ENCODE measurements around the gene POU3F2.

POU3F2 gene

DNA sequence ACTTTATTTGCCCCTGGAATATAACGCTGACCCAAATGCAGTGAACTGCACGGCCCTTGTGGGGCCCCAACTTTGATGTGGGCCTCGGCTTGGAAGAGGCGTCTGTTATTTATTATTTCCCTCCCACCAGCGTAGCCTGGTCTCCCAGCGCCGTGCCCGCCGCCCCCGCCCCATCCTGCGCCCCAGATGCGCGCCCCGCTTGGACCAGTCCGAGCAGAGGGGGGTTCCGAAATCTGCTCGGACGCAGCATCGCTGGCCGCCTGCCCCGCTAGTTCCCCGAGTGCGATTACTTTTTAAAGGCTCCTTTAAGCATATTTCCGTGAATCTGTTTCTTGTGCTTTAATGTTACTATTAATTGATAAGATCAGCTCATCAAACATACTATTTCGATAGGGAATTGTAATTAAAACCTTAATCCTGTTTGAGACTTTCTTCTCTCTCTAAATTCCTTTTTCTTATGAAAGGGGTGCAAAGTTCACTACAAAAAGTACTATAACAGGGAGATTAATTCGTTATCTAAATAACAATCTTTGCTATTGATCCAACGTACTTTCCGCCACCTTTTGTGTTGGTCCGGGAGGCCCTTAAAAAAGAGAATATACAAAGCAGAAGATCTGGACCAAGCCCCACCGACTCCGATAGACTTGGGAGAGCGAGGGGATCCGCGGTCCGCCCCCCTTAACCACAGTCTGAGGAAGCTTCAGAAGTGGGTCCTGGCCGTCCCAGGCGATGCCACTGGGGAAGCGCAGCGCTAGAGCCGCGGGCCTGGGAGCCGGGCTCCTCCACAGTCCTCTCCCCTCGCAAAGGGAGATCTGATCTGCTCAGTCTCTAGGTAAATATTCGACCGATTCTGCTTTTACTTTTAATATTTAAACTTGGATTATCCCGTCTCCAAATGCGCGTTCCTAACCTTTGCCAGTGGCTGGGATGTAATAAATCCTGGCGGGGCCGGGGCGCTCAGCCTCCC lies 10.2 kb downstream of the POU3F2 start:
- no peak for DNase-seq

DNA sequence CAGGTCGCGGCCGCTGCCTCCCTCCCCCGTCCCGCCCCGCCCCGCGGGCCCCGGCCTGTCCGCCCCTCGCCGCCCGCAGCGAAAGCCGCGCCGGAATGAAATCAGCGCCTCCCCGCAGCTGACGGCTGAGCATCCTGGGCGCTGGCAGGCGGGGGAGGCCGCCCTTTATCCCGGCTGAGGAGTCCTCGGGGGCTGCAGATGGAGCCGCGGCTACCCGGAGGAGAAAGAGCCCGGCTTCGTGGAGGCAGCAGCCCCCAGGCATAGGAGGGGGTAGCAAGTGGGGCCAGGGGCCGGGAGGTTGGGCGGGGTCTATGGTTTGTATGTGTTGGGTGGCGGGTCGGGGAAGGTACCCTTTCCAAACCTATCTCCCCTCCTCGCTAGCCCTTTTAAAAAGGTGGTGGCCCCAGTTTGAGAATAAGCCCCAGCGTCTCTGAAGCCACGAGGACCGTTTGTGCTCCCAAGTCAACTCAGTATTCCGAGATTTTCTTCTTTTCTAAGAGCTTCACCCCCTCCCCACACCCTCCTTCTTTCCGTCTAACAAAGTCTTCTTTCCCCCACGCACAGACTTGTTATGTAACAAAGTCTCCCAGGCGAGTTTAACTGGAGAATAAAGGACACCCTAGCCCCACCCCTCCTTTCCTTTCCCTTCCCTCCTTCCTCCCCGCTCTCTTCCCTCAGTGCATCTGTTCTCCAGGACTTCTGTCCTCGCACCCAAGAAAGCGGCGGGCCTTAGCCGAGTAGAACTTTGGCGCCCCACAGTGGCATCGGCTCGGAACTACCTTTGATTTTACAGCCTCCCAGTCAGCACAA lies 11.0 kb downstream of the POU3F2 start:
- peak; percentile 56 for DNase-seq

DNA sequence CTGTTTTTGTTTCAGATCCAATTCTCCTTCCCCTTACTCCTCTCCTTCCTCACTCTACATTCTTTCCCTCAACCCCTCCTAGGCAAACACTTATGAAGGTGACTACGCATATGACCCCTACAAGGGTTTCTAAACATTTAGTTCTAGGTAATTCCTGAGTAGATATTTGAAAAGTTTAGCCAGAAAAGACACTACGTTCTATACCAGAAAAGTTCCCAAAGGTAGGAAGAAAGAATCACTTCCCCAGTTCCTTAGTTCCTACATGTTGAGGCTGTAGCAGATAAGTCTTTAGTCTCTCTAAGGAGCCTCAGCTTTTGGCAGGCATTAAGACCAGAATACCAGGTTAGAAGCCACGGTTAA lies 11.6 kb downstream of the POU3F2 start:
- DNase-seq: no peak

DNA sequence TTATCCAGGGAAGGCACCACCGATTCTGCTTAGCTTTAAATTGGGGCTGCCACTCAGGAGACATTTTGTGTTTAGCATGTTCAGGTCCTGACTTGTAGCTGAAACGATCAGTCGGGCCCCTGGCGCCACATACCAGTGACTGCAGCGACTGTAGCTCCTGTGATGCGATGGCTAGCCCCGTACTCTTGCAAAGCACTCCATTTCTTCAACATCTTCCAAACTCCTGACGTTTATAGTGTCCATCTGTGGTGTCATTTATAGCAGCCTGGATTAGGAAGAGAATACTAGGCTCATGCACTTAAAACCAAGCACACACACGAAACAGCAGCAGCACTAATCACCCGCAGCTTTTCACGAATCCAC lies 13.0 kb downstream of the POU3F2 start:
- DNase-seq: no peak

DNA sequence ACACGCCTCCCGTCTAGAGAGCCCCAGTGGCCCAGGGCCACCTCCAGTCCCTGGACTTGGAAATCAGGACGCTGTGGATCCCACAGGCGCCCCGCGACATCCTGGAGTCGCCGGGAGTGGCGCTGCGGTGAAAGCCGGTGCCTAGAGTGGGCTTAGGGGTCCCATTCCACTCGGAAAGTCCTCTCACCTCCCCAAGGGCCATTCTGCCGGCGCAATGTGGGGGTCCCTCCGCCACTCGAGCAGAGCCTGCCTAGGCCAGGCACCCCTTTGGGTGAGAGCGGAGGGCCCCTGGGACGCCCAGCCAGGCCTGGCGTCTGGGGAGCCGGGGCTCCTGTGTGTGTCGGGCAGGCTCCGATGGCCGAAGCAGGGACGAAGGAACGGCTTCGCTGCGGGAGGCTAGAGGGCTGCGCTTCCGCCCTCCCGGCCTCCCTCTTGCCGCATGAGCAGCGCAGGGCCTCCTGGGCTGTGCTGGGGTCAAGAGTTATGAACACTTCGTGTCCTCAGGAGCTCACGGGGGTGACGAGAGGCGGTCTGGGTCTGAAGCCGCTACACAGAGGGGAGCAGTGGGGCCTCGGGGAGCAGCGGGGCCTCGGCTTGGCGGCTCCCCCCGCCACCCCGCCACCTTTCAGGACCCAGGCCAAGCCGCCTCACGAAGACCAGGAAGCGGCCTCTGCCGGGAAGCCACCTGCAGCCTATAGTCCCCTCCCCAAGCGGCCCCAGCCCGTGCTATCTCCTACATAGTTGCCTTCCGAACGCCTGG lies 13.6 kb downstream of the POU3F2 start:
- no peak for DNase-seq

DNA sequence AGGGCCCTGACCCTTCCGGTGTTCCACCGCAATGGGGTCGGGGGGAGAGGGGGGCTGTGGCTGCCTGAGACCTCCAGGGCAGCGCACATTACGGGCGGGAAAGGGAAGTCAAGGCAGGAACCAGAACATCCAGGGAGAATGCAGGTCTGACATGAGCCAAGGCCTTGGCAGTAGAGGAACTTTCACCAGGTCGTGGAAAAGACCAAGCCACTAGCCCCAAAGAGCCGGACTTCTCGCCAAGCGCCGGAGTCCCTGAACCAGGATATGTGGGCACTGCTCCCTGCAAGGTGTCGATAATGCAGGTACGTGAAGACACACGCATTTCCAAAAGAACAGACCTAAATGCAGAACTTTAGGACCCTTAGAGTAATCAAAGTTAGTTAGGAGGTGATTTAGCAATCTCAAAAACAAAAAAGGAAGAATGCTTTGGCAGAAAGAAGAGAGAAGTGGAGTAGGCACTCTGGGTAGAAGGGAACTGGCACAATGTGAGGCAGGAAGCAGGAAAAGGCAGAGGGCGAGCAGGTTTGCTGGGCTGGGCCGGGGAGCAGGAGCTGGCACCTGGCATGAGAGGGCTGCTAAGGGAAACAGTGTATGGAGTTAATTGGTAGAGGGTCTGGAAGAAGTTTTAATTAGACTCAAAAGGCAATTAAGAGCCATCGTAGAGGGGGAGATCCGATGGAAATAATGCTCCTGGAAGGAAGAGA lies 14.3 kb downstream of the POU3F2 start:
- DNase-seq: no peak

DNA sequence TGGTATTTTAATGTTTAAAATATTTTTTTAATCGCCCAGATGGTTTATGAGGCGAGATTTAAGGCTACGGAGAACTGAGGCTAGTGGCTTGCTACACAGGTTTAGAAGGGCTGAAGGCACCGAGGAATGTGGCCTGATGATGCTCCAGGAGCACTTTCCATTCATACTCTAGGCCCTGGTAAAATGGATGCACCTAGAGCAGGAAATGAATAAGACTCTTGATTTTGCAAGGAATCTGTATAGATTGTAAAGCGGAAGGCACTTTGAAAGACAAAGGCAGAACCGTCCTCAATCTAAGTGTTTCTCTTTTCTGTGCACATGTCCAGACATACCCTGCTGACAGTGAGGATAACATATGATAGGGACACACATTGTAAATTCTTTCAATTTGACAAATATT lies 30.1 kb downstream of the POU3F2 start:
- no peak for DNase-seq

DNA sequence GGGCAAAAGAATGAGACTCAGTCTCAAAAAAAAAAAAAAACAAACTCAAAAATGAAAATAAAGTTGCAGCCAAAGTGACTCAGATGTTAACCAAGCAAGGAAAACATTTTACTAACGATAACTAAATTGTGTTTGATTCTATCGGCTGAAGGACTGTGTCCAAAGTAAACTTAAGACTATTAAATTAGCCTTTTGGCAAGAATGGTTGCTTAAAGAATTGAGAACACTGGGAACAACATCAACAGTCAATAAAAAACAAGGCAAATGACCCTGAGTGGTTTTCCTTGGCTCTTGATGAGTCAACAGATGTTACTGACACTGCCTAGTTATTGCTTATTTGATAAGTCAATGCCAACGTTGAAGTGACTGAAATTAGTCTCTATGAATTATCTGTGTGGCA lies 36.7 kb downstream of the POU3F2 start:
- DNase-seq: no peak

DNA sequence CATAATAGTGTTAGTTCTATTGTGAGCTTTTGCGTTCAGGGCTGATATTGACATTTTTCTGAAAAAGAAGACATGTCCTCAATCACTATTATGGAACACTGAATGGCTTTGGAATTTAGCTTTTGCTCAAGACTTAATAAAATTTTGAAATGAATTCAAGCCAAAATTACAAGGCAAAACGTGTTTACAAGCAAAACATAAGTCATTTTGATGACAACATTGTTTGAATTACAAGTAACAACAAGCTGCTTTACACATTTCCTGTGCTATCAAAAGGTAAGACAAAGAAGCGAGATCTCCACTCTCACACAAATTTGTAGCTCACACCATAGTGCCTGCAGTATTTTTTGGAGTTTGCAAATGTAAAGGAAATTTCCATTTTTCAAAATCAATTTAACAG lies 37.4 kb downstream of the POU3F2 start:
- DNase-seq: no peak

DNA sequence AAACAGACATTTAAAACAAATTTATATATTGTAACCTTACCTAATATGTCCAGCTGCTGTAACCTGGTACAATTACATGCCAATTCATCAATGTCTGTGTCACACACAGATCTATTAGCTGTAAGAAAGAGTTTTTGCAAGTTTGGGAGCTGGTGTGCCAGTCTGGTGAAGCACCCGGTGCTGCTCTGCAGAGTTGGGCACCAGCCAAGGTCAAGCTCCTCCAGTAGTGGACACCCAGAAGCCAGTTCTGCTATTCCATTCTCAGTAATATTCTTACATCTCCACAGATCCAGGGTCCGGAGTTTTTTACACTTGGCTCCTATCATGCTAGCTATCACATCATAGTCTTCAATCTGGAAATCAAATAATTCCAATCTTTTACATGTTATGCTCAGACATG lies 41.0 kb downstream of the POU3F2 start:
- no peak for DNase-seq

DNA sequence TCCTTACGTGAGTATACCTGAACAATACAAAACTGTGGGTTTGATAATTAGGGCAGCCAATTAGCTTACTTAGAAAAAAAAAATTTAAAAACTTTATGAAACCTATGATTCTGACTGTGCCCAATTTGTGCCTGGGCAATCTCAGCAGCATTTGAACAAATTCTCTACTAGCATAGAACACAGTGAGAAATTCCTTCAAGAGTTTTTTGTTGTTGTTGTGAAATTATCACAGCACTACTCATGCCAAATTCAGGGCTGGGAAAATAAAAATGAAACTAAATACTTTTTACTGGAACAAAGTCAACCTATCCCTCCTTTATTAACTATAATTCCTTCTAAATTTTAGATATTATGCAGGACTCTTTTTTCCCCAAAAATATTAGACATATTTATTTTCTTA lies 42.9 kb downstream of the POU3F2 start:
- DNase-seq: no peak

DNA sequence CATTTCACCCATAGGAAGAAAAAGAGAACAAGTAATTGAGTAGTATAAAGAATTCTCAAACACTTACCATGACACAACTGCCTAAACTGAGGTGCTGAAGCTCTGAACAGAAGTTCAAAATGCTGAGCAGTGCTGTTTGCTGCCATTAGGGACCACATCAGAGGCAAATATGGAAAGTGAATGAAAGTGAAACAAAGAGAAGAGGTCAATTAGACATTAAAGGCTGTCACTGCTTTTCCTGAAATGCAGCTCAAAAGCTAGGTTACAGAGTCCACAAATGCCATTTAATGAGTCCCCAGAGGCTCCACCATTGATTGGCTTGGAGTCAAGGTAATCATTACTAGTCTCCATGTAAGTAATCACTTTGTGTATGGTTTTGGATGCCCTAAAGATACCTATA lies 46.1 kb downstream of the POU3F2 start:
- DNase-seq: no peak

DNA sequence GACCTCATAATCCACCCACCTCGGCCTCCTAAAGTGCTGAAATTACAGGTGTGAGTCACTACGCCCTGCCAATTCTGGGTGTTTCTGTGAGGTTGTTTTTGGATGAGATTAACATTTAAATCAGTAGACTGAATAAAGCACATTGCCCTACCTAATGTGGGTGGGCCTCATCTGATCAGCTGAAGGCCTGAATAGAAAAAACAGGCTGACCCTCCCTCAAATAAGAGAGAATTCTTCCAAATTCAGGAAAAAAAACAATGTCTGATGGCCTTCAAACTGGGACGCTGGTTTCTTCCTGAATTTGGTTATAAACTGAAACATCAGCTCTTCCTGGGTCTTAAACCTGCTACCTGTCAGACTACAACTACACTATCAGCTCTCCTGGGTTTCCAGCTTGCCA lies 51.0 kb downstream of the POU3F2 start:
- no peak for DNase-seq

DNA sequence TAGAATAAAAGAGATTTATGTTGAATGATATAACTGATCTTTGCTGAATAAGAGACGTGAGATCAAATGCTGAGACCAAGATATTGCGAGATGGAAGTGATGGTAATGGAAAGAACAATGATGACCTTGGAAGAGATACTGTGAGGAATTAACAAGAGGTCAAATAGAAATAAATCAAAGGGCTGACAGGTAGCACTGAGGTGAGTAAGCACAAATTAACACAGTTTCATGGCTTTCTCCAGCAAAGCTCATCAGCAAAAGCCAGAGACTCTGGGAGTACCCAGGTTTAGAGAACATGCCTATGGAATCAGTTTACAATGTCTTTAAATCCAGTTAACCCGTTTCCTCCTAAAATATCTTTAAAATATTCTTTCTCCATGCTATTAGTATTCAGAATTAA lies 53.3 kb downstream of the POU3F2 start:
- DNase-seq: no peak
